DOHH2 (cell line): ENCODE measurements around the gene ARHGAP23.

Experiments used
- EZH2phosphoT487 ChIP-seq: fragments of 200-600 bp; sonication (generic); IDR thresholded peaks from 2 replicates; pipeline ENCODE4 v1.6.1; 2017; ENCODE audit warnings: borderline replicate concordance, mild to moderate bottlenecking, antibody characterized with exemption, low read length, moderate library complexity, mixed read lengths
- TF ChIP-seq, protein P1 (sequence below): fragments of 200-600 bp; sonication (generic); IDR thresholded peaks from one replicate; pipeline ENCODE4 v1.5.1; 2014; ENCODE audit warnings: antibody characterized with exemption, mild to moderate bottlenecking, low read depth, low read length; ENCODE audit not compliant: poor library complexity, severe bottlenecking

DNA sequence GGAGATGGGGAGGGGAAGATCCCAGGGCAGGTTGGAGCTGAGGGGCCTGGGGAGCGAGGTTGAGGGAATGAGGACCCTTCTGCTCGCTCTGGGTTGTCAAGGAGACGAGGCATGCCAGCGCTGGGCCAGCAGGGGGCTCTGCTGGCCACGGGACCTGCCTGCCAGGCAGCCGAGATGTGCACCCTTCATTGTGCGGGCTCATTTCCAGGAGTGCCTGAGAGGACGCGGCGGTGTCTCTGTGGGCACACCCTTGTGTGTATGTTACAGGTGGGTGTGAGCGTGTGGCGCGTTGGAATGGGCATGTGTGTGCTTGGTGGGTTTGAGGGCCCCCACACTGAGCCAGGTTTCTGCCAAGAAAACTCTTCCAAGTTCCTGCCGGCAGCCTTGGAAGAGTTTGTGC lies 15.9 kb downstream of the ARHGAP23 start:
- TF ChIP-seq, protein P1, sequence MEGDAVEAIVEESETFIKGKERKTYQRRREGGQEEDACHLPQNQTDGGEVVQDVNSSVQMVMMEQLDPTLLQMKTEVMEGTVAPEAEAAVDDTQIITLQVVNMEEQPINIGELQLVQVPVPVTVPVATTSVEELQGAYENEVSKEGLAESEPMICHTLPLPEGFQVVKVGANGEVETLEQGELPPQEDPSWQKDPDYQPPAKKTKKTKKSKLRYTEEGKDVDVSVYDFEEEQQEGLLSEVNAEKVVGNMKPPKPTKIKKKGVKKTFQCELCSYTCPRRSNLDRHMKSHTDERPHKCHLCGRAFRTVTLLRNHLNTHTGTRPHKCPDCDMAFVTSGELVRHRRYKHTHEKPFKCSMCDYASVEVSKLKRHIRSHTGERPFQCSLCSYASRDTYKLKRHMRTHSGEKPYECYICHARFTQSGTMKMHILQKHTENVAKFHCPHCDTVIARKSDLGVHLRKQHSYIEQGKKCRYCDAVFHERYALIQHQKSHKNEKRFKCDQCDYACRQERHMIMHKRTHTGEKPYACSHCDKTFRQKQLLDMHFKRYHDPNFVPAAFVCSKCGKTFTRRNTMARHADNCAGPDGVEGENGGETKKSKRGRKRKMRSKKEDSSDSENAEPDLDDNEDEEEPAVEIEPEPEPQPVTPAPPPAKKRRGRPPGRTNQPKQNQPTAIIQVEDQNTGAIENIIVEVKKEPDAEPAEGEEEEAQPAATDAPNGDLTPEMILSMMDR, result peak; percentile 86
- no peak for TF ChIP-seq EZH2phosphoT487
